GM18907 (cell line): ENCODE results near the gene MT2A.
A peak's percentile ranks its signal among the peaks of the same experiment; 100 is the strongest.

Source experiments
- ATAC-seq: cut with Tn5 transposase; IDR thresholded peaks from one replicate; pipeline ENCODE4 v1.9.1; 2021; ENCODE audit warnings: mild to moderate bottlenecking, moderate library complexity; ENCODE audit not compliant: unreplicated experiment

Gene MT2A

GRCh38 chr16:56594292-56594619 lies 14.1 kb upstream of the MT2A start:
- ATAC-seq, result no peak

GRCh38 chr16:56600398-56600999 lies 7.9 kb upstream of the MT2A start:
- ATAC-seq, result no peak

- ATAC-seq, result no peak
Observed at GRCh38 chr16:56601325-56601724, 7.1 kb upstream of the MT2A start.

- ATAC-seq, result no peak
Observed at GRCh38 chr16:56603589-56603988, 4.8 kb upstream of the MT2A start.

GRCh38 chr16:56604966-56605365 lies 3.4 kb upstream of the MT2A start:
- ATAC-seq, result no peak

- no peak for ATAC-seq
Observed at GRCh38 chr16:56605475-56605874, 2.9 kb upstream of the MT2A start.

GRCh38 chr16:56606071-56606475 lies 2.3 kb upstream of the MT2A start:
- no peak for ATAC-seq

GRCh38 chr16:56606476-56607108 lies 1.8 kb upstream of the MT2A start:
- ATAC-seq, result no peak

GRCh38 chr16:56607109-56607618 lies 1.2 kb upstream of the MT2A start:
- no peak for ATAC-seq

GRCh38 chr16:56607675-56608042 lies 725 bp upstream of the MT2A start:
- ATAC-seq, result no peak

- ATAC-seq, result no peak
Observed at GRCh38 chr16:56608876-56609462, 585 bp downstream of the MT2A start.

GRCh38 chr16:56609463-56609921 lies 1.1 kb downstream of the MT2A start:
- ATAC-seq, result peak; percentile 52

- peak; percentile 25 for ATAC-seq
Observed at GRCh38 chr16:56610017-56610608, 1.7 kb downstream of the MT2A start.

GRCh38 chr16:56610609-56611111 lies 2.3 kb downstream of the MT2A start:
- ATAC-seq, result no peak

GRCh38 chr16:56611281-56611833 lies 3.0 kb downstream of the MT2A start:
- no peak for ATAC-seq

GRCh38 chr16:56613706-56614105 lies 5.3 kb downstream of the MT2A start:
- ATAC-seq, result no peak

- no peak for ATAC-seq
Observed at GRCh38 chr16:56614549-56614991, 6.2 kb downstream of the MT2A start.

GRCh38 chr16:56615353-56615752 lies 7.0 kb downstream of the MT2A start:
- no peak for ATAC-seq

GRCh38 chr16:56616608-56617211 lies 8.3 kb downstream of the MT2A start:
- no peak for ATAC-seq

GRCh38 chr16:56617212-56618085 lies 9.1 kb downstream of the MT2A start:
- ATAC-seq, result no peak
